Measurements from ENCODE around the gene AVPR2. TPM values are rescaled to one million over a fixed set of nuclear protein-coding genes. Genes with fewer than 3 reads are reported as not detected.

Gene AVPR2
- not detected in 2 replicates for total RNA-seq

DNA sequence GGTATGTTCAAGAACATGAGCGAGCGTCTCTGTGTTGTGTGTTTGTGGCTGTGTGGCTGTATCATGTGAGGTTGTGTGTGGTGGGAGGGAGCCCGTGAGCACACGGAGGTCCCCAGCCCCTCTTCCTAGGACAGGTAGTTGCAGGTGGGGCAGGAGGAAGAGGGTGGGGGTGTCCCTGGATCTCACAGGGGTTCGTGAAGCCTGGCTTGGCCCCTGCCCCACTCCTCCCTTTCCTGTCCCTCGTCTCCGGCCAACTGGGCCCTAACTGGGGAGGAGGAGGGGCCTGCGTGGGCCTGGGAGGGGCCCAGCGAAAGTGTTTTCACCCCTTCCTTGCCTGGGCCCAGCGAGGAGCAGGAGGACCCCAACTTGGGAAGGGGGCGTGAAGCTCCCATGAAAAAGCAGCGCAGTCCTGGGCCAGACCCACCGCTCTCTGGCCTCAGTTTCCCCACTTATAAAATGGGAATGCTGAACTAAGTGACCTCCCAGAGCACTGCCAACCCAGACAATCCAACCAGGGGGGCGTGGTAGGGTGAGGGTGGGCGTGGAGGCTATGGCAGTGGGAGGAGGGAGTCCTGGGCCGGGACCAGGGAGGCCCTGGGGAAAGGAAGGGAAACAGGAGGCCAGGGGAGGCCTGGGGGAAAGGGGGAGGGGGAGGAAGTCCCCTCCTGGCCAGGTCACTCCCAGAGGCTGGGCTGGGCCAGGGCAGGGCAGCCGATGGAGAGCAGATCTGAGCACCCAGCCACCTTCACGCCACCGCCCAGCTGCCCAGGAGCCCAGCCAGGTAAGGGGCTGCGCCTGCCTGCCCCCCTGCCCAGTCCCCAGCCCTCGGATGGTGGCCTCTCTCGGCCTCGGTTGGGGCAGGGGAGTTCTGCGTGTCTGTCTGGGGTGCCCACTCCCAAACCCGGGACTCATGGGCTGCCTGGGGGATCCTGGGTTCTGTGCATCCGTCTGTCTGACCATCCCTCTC, at the start of gene AVPR2:
Gene AVPR2, plus strand, starts transcription at position 683 of the 967 bp plus-strand sequence. CDS start 473 bp downstream, outside the sequence.
- Histone ChIP-seq H3K27me3 (ENCODE audit: insufficient read depth, low read length) (no peaks in the 10 kb centered on the region), H3K9me3 (ENCODE audit: low read depth, low read length) (no peaks in the 10 kb centered on the region), H3K79me2 (ENCODE audit: insufficient read depth, low read length) (no peaks in the 10 kb centered on the region), H2AFZ (ENCODE audit: low read length) (no peak within 1 kb of the TSS), H4K20me1 (ENCODE audit: insufficient read depth, low read length) (no peaks in the 10 kb centered on the region), H3K4me1 (ENCODE audit: insufficient read depth, low read length) (no peaks in the 10 kb centered on the region), H3K27ac (ENCODE audit: low read depth, low read length) (no peak within 1 kb of the TSS), H3K4me2 (ENCODE audit: insufficient read depth, low read length) (no peak within 1 kb of the TSS), H3K4me3 (ENCODE audit: insufficient read depth, low read length) (no peak within 1 kb of the TSS), H3K36me3 (ENCODE audit: insufficient read depth, low read length) (no peaks in the 10 kb centered on the region)
- TF ChIP-seq, protein P1, sequence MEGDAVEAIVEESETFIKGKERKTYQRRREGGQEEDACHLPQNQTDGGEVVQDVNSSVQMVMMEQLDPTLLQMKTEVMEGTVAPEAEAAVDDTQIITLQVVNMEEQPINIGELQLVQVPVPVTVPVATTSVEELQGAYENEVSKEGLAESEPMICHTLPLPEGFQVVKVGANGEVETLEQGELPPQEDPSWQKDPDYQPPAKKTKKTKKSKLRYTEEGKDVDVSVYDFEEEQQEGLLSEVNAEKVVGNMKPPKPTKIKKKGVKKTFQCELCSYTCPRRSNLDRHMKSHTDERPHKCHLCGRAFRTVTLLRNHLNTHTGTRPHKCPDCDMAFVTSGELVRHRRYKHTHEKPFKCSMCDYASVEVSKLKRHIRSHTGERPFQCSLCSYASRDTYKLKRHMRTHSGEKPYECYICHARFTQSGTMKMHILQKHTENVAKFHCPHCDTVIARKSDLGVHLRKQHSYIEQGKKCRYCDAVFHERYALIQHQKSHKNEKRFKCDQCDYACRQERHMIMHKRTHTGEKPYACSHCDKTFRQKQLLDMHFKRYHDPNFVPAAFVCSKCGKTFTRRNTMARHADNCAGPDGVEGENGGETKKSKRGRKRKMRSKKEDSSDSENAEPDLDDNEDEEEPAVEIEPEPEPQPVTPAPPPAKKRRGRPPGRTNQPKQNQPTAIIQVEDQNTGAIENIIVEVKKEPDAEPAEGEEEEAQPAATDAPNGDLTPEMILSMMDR (IDR thresholded peaks at IDR 0.05; ENCODE audit: extremely low read depth, low read depth, low read length) = no peak
- no peak for DNase-seq (ENCODE audit: insufficient read length, low spot score, missing footprints)

DNA sequence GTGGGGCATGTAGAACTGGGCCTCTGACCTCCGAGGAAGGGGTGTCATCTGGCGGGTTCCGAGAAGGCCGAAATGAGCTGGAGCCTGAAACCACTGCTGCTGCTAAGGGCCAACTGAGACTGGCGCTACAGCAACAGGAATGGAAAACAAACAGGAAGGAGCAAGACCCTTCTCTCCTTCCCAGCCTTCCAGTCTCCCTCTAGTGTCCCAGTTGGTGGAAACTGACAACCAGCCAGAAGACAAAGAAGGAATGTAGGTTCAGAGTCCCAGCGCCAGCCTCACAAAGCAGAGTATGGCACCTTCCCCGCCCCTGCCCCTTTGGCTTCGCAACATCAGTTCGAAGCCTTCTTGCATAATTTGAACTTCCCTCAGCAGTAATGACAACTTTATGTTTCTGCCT, 49.8 kb upstream of the AVPR2 start:
- no peaks in the 10 kb centered on the region for H3K79me2 ChIP-seq (ENCODE audit: insufficient read depth, low read length)
- H3K9me3 ChIP-seq (ENCODE audit: low read depth, low read length) = no peaks in the 10 kb centered on the region
- no peaks in the 10 kb centered on the region for H3K4me1 ChIP-seq (ENCODE audit: insufficient read depth, low read length)
- peak; percentile 46 for DNase-seq (ENCODE audit: insufficient read length, low spot score, missing footprints)
- H3K4me3 ChIP-seq (ENCODE audit: insufficient read depth, low read length) = no peak overlapping the region
- no peak overlapping the region for H2AFZ ChIP-seq (ENCODE audit: low read length)
- no peaks in the 10 kb centered on the region for H3K36me3 ChIP-seq (ENCODE audit: insufficient read depth, low read length)
- no peak overlapping the region for H3K27ac ChIP-seq (ENCODE audit: low read depth, low read length)
- no peaks in the 10 kb centered on the region for H4K20me1 ChIP-seq (ENCODE audit: insufficient read depth, low read length)
- TF ChIP-seq, protein P1 (IDR thresholded peaks at IDR 0.05; ENCODE audit: extremely low read depth, low read depth, low read length) = no peak
- H3K27me3 ChIP-seq (ENCODE audit: insufficient read depth, low read length) = peaks cover 48% of the 10 kb centered on the region
- H3K4me2 ChIP-seq (ENCODE audit: insufficient read depth, low read length) = no peak overlapping the region

DNA sequence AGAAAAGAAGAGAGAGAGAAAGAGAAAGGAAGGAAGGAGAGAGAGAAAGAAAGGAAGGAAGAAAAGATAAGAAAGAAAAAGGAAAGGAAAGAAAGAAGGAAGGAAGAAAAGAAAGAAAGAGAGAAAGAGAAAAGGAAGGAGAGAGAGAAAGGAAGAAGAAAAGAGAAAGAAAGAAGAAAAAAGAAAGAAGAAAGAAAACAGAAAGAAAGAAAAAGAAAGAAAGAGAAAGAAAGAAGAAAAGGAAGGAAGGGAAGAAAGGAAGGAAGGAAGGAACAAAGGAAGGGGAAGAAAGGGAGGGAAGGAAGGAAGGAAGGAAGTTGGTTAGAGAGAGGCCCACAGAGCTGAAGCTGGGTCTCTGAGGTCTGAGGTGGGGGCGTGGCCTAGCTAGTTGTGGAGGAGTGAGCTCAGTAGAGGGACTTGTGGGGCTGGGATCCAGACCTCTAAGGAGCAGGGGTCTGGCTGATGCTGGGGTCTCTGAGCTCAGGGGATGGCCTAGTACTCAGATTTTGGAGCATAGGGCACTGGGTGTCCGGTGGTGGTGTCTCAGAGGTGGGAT, 47.0 kb upstream of the AVPR2 start:
- no peaks in the 10 kb centered on the region for H3K4me1 ChIP-seq (ENCODE audit: insufficient read depth, low read length)
- H3K4me3 ChIP-seq (ENCODE audit: insufficient read depth, low read length) = no peak overlapping the region
- DNase-seq (ENCODE audit: insufficient read length, low spot score, missing footprints) = peak; percentile 18
- no peak overlapping the region for H3K27ac ChIP-seq (ENCODE audit: low read depth, low read length)
- no peaks in the 10 kb centered on the region for H3K79me2 ChIP-seq (ENCODE audit: insufficient read depth, low read length)
- no peak overlapping the region for H3K4me2 ChIP-seq (ENCODE audit: insufficient read depth, low read length)
- no peaks in the 10 kb centered on the region for H3K9me3 ChIP-seq (ENCODE audit: low read depth, low read length)
- H2AFZ ChIP-seq (ENCODE audit: low read length) = no peak overlapping the region
- no peaks in the 10 kb centered on the region for H4K20me1 ChIP-seq (ENCODE audit: insufficient read depth, low read length)
- H3K27me3 ChIP-seq (ENCODE audit: insufficient read depth, low read length) = peaks cover 31% of the 10 kb centered on the region
- TF ChIP-seq, protein P1 (IDR thresholded peaks at IDR 0.05; ENCODE audit: extremely low read depth, low read depth, low read length) = no peak
- no peaks in the 10 kb centered on the region for H3K36me3 ChIP-seq (ENCODE audit: insufficient read depth, low read length)

DNA sequence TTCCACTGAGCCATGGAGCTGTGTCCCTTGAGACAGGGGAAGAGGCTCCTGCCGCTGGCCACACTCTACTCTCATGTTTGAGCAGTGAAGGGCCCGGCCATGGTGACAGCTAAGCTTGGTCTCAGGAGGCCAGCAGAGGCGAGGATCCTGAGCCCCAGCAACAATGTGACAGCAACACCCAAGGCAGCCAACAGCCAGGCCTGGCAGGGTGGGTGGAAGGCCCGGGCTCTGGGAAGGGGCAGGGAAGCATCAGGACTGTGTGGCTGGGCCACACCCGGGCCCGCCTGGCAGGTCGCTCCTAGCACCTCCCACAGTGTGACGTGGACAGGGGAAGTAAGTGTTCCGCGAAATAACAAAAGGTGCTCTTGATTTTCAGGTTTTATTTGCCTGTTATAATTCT, 43.3 kb upstream of the AVPR2 start:
- Histone ChIP-seq H3K4me2 (ENCODE audit: insufficient read depth, low read length) (no peak overlapping the region), H3K4me3 (ENCODE audit: insufficient read depth, low read length) (no peak overlapping the region), H3K4me1 (ENCODE audit: insufficient read depth, low read length) (no peaks in the 10 kb centered on the region), H3K79me2 (ENCODE audit: insufficient read depth, low read length) (no peaks in the 10 kb centered on the region), H3K9me3 (ENCODE audit: low read depth, low read length) (no peaks in the 10 kb centered on the region), H2AFZ (ENCODE audit: low read length) (no peak overlapping the region), H3K27me3 (ENCODE audit: insufficient read depth, low read length) (peaks cover 18% of the 10 kb centered on the region), H3K36me3 (ENCODE audit: insufficient read depth, low read length) (no peaks in the 10 kb centered on the region), H4K20me1 (ENCODE audit: insufficient read depth, low read length) (no peaks in the 10 kb centered on the region), H3K27ac (ENCODE audit: low read depth, low read length) (no peak overlapping the region)
- TF ChIP-seq, protein P1 (IDR thresholded peaks at IDR 0.05; ENCODE audit: extremely low read depth, low read depth, low read length) = no peak
- peak; percentile 52 for DNase-seq (ENCODE audit: insufficient read length, low spot score, missing footprints)
